K562 (cell line): Measurements from ENCODE around the gene PDIA2. TPM values are rescaled to one million over a fixed set of nuclear protein-coding genes. Genes with fewer than 3 reads are reported as not detected.

Experiments
- ATAC-seq: fragments of 200-7000 bp; cut with Tn5 transposase; 3 replicates; pipeline ENCODE4 v1.9.1; 2020; ENCODE audit warnings: moderate library complexity
- BruUV-seq: library from RNA; stranded (reverse); fragments of 400-500 nt; replicated peaks from 2 replicates; lab custom pipeline; 2021; lab: Mats Ljungman, UMichigan
- CTCF ChIA-PET: fragments of 300-600 bp; formaldehyde crosslinking; extraction: SDS; loops from one replicate; lab custom pipeline; 2021; ENCODE audit warnings: low intra/inter-chr PET ratio; lab: Yijun Ruan, JAX
- POLR2A ChIA-PET: fragments of 300-600, 350-650 bp; sonication (Branson Sonifier 250); formaldehyde crosslinking; extraction: SDS; loops from one replicate; lab custom pipeline; 2021; ENCODE audit warnings: antibody characterized with exemption, inconsistent platforms; lab: Yijun Ruan, JAX
- DNase-seq, 4 experiments: peaks; one replicate each; pipeline versions ENCODE4 v3.0.0 to v3.0.0-alpha.2; 2011 to 2018; ENCODE audit warnings: low spot score in 3 of 4, mixed read lengths in 3 of 4; ENCODE audit errors: extremely low read depth in 1 of 4
- FAIRE-seq: peaks from 2 replicates; lab custom pipeline; 2011; peaks lifted over from hg19 to GRCh38; lab: Jason Lieb, UNC
- H2AFZ ChIP-seq: 2 replicates; pipeline ENCODE4 v1.6.0; 2011; ENCODE audit warnings: low read depth, low read length, control low read depth, inconsistent platforms
- H3K27ac ChIP-seq: fragments of 200-600 bp; 3 replicates; pipeline ENCODE4 v1.8.0; 2011; ENCODE audit warnings: low read depth, mild to moderate bottlenecking, control low read depth, inconsistent platforms, low read length, moderate library complexity, mixed read lengths; ENCODE audit errors: extremely low read depth
- H3K27me3 ChIP-seq, 2 experiments: fragments of 300-600 bp in 1 of 2; 2 replicates in 1 of 2; 3 replicates in 1 of 2; pipeline versions ENCODE4 v1.6.0 to v1.8.0; 2011; ENCODE audit warnings: inconsistent platforms in 2 of 2, low read length in 2 of 2, mild to moderate bottlenecking in 1 of 2, mixed read lengths in 1 of 2, moderate library complexity in 1 of 2; ENCODE audit not compliant: control insufficient read depth in 2 of 2, insufficient read depth in 2 of 2
- H3K36me3 ChIP-seq: fragments of 300-600 bp; 3 replicates; pipeline ENCODE4 v1.8.0; 2011; ENCODE audit warnings: mild to moderate bottlenecking, low read length, inconsistent platforms; ENCODE audit not compliant: control insufficient read depth, insufficient read depth
- H3K4me1 ChIP-seq, 2 experiments: fragments of 200-600 bp in 1 of 2; replicated peaks in 1 of 2; 2 replicates in 1 of 2; 3 replicates in 1 of 2; pipeline versions ENCODE4 v1.5.1 to v1.8.0; 2011; ENCODE audit warnings: inconsistent platforms in 2 of 2, low read length in 2 of 2, mild to moderate bottlenecking in 1 of 2, mixed read lengths in 1 of 2, moderate library complexity in 1 of 2; ENCODE audit not compliant: control insufficient read depth in 2 of 2, insufficient read depth in 2 of 2
- H3K4me2 ChIP-seq: 2 replicates; pipeline ENCODE4 v1.6.1; 2011; ENCODE audit warnings: low read length, control low read depth, inconsistent platforms, mixed read lengths; ENCODE audit not compliant: insufficient read depth
- H3K4me3 ChIP-seq: fragments of 200-600 bp; sonication (generic), shearing (Covaris generic); 2 replicates; pipeline ENCODE4 v1.5.1; 2016; ENCODE audit warnings: control low read depth, inconsistent platforms
- H3K79me2 ChIP-seq: fragments of 200-600 bp; 3 replicates; pipeline ENCODE4 v1.8.0; 2011; ENCODE audit warnings: low read length, inconsistent platforms; ENCODE audit not compliant: control insufficient read depth, insufficient read depth
- H3K9ac ChIP-seq, 2 experiments: 2 replicates each; pipeline versions ENCODE4 v1.6.0 to v1.6.1; 2011; ENCODE audit warnings: low read depth in 2 of 2, low read length in 2 of 2, control low read depth in 1 of 2, inconsistent platforms in 1 of 2, mild to moderate bottlenecking in 1 of 2, mixed read lengths in 1 of 2; ENCODE audit not compliant: insufficient read depth in 1 of 2
- H3K9me1 ChIP-seq: one replicate; pipeline ENCODE4 v1.6.0; 2011; ENCODE audit warnings: inconsistent platforms, mild to moderate bottlenecking, low read length, moderate library complexity; ENCODE audit not compliant: control insufficient read depth, insufficient read depth
- H3K9me3 ChIP-seq: replicated peaks from 2 replicates; pipeline ENCODE4 v1.5.1; 2011; ENCODE audit warnings: low read depth, low read length, inconsistent platforms; ENCODE audit not compliant: control insufficient read depth, insufficient read depth
- H4K20me1 ChIP-seq: replicated peaks from 2 replicates; pipeline ENCODE4 v1.6.1; 2011; ENCODE audit warnings: low read length, inconsistent platforms, mixed read lengths; ENCODE audit not compliant: control insufficient read depth, insufficient read depth
- MAX ChIP-seq: sonication (generic); formaldehyde crosslinking; IDR thresholded peaks from 2 replicates; pipeline ENCODE4 v1.9.0; 2022; ENCODE audit warnings: mild to moderate bottlenecking, missing genetic modification reagents
- MITF ChIP-seq: IDR thresholded peaks from 2 replicates; pipeline ENCODE4 v1.6.1; 2014; ENCODE audit warnings: antibody characterized with exemption
- WGBS: fragments of 100-300 bp; shearing (Covaris generic); methylation state at CpG from one replicate; pipeline ENCODE4 v1.1.6; 2016; ENCODE audit warnings: low coverage, mixed read lengths; ENCODE audit not compliant: insufficient coverage; ENCODE audit errors: missing lambda C conversion rate; 5-methylcytosine and 5-hydroxymethylcytosine counted together
- in situ Hi-C: fragments of 300-500 bp; cut with MboI; formaldehyde crosslinking; loops from 4 replicates; pipeline ENCODE4 v1.15.0; 2018; ENCODE audit warnings: inconsistent platforms, mixed read lengths
- intact Hi-C: fragments of 100-400 bp; cut with micrococcal nuclease; formaldehyde crosslinking; loops from 2 replicates; pipeline ENCODE4 v1.14.2; 2022
- polyA plus RNA-seq, 8 experiments: library from polyadenylated mRNA; depleted of rRNA in 4 of 8; stranded (reverse) in 5 of 8; unstranded in 3 of 8; fragments of >200 nt; fragmentation: Nextera tagmentation in 2 of 8; fragmentation: Illumina TruSeq in 1 of 8; extraction: Ambion mirVana in 2 of 8; extraction: Trizol in 1 of 8; gene quantifications; 2 replicates each; pipeline versions ENCODE4 v1.2.1 to v1.2.3, GENCODE V29; 2011 to 2014; ENCODE audit warnings: inconsistent platforms in 1 of 8, missing spikeins in 1 of 8
- total RNA-seq, 7 experiments: library from RNA; depleted of rRNA in 6 of 7; stranded (reverse); fragments of >200 nt in 6 of 7; fragmentation: Illumina TruSeq in 2 of 7; extraction: Trizol in 2 of 7; gene quantifications; 2 replicates each; pipeline versions ENCODE4 v1.2.1 to v1.2.3, GENCODE V29; 2011 to 2021; ENCODE audit warnings: low replicate concordance in 1 of 7

The PDIA2 gene
- total and polyA plus RNA-seq, 9 of the 15 experiments (the other 6 are each of a cell fraction or from before 2014, with no cell fraction given) = 0.13 to 0.92 (median 0.23) TPM; not detected in 4

- peaks cover 0 to 66% of the 10 kb centered on the region in 2 experiments; a peak in 2 of 5 replicates for H3K4me1 ChIP-seq
- DNase-seq = no peak
- no peak overlapping the region for H3K4me3 ChIP-seq
- CTCF ChIA-PET = no interaction called here
- H3K27me3 ChIP-seq = no peaks in the 10 kb centered on the region
- WGBS = 60% methylated on average over 16 of the region's 20 CpGs
- FAIRE-seq = no peak
- no peaks in the 10 kb centered on the region for H3K36me3 ChIP-seq
- no peak overlapping the region for H2AFZ ChIP-seq
- BruUV-seq = no TSS peak
- 0 out of 2 replicates have a peak, but pooled peaks have one; percentile 39 for TF ChIP-seq MAX (CRISPR knock-in tag)
- TF ChIP-seq MITF = no peak
- TF ChIP-seq, all 486 proteins: peak for 1
- peak overlapping the region in 1 of 2 experiments; percentile 35; a peak in 1 of 4 replicates for H3K9ac ChIP-seq
- in situ Hi-C loops = no loop called here
- POLR2A ChIA-PET = interaction anchor here (0.5 to 1.0 kb wide), 5 partner anchors 8 to 39 kb away, joined by 3 to 5 read pairs (median 3); no protein-coding TSS in a partner anchor
- no peaks in the 10 kb centered on the region for H3K9me3 ChIP-seq
- intact Hi-C loops = no loop called here
- no peak overlapping the region for H3K27ac ChIP-seq
- no peaks in the 10 kb centered on the region for H3K9me1 ChIP-seq
- H3K4me2 ChIP-seq = no peak overlapping the region
- H3K79me2 ChIP-seq = no peaks in the 10 kb centered on the region
- no peaks in the 10 kb centered on the region for H4K20me1 ChIP-seq
- no peak for ATAC-seq
Measured at GRCh38 chr16:276426-277077, 6.4 kb upstream of the PDIA2 start.
